WTC11 (cell line): ENCODE results near the gene HDAC10. TPM values are rescaled to one million over a fixed set of nuclear protein-coding genes. Genes with fewer than 3 reads are reported as not detected.
A peak's percentile ranks its signal among the peaks of the same experiment; 100 is the strongest.

Source experiments
- ARID4B ChIP-seq: sonication (generic); formaldehyde crosslinking; IDR thresholded peaks from 2 replicates; pipeline ENCODE4 v1.8.0; 2023; ENCODE audit warnings: missing genetic modification reagents, mild to moderate bottlenecking, borderline replicate concordance
- ATF3 ChIP-seq: sonication (generic); formaldehyde crosslinking; conservative IDR thresholded peaks from 2 replicates; pipeline ENCODE4 v1.8.1; 2022; ENCODE audit warnings: mild to moderate bottlenecking, missing genetic modification reagents
- E2F1 ChIP-seq: sonication (generic); formaldehyde crosslinking; IDR thresholded peaks from 2 replicates; pipeline ENCODE4 v1.8.0; 2022; ENCODE audit warnings: mild to moderate bottlenecking, missing genetic modification reagents
- E2F4 ChIP-seq: sonication (generic); formaldehyde crosslinking; IDR thresholded peaks from 2 replicates; pipeline ENCODE4 v1.8.1; 2022; ENCODE audit warnings: low read depth, mild to moderate bottlenecking, moderate library complexity, missing genetic modification reagents, borderline replicate concordance
- EMX1 ChIP-seq: fragments of 250-450 bp; sonication (Bioruptor Pico); IDR thresholded peaks from 2 replicates; pipeline ENCODE4 v1.8.0; 2021; ENCODE audit warnings: mild to moderate bottlenecking
- FOXJ3 ChIP-seq: sonication (generic); formaldehyde crosslinking; IDR thresholded peaks from 2 replicates; pipeline ENCODE4 v1.9.0; 2021; ENCODE audit warnings: missing genetic modification reagents, mild to moderate bottlenecking, borderline replicate concordance
- FOXK1 ChIP-seq: sonication (generic); formaldehyde crosslinking; IDR thresholded peaks from 2 replicates; pipeline ENCODE4 v1.8.0; 2022; ENCODE audit warnings: mild to moderate bottlenecking, moderate library complexity, missing genetic modification reagents
- FOXP1 ChIP-seq: sonication (generic); formaldehyde crosslinking; IDR thresholded peaks from 2 replicates; pipeline ENCODE4 v1.8.0; 2022; ENCODE audit warnings: missing genetic modification reagents, mild to moderate bottlenecking, moderate library complexity, borderline replicate concordance
- GRHL2 ChIP-seq: fragments of 250-450 bp; sonication (Bioruptor Pico); IDR thresholded peaks from 2 replicates; pipeline ENCODE4 v1.8.0; 2022; ENCODE audit warnings: mild to moderate bottlenecking, moderate library complexity; ENCODE audit not compliant: insufficient replicate concordance, severe bottlenecking
- GTF2I ChIP-seq: fragments of 250-450 bp; sonication (Bioruptor Pico); conservative IDR thresholded peaks from 2 replicates; pipeline ENCODE4 v1.4.0; 2021; ENCODE audit warnings: mild to moderate bottlenecking
- HMGXB4 ChIP-seq: sonication (generic); formaldehyde crosslinking; IDR thresholded peaks from 2 replicates; pipeline ENCODE4 v1.8.1; 2023; ENCODE audit warnings: mild to moderate bottlenecking, moderate library complexity, missing genetic modification reagents
- IRF1 ChIP-seq: sonication (generic); formaldehyde crosslinking; IDR thresholded peaks from 2 replicates; pipeline ENCODE4 v1.8.0; 2023; ENCODE audit warnings: missing genetic modification reagents
- KAT7 ChIP-seq: sonication (generic); formaldehyde crosslinking; IDR thresholded peaks from 2 replicates; pipeline ENCODE4 v1.8.1; 2023; ENCODE audit warnings: missing genetic modification reagents, mild to moderate bottlenecking, borderline replicate concordance
- MXD4 ChIP-seq: fragments of 250-450 bp; sonication (Bioruptor Pico); IDR thresholded peaks from 2 replicates; pipeline ENCODE4 v1.8.0; 2021; ENCODE audit warnings: mild to moderate bottlenecking, moderate library complexity, borderline replicate concordance
- NFYB ChIP-seq: sonication (generic); formaldehyde crosslinking; conservative IDR thresholded peaks from 2 replicates; pipeline ENCODE4 v1.8.0; 2022; ENCODE audit warnings: low read depth, missing genetic modification reagents
- NR1H2 ChIP-seq: sonication (generic); formaldehyde crosslinking; IDR thresholded peaks from 2 replicates; pipeline ENCODE4 v1.9.0; 2021; ENCODE audit warnings: mild to moderate bottlenecking, moderate library complexity, missing genetic modification reagents
- OVOL2 ChIP-seq: fragments of 250-450 bp; sonication (Bioruptor Pico); IDR thresholded peaks from 2 replicates; pipeline ENCODE4 v1.9.0; 2021; ENCODE audit warnings: mild to moderate bottlenecking, borderline replicate concordance
- SOX15 ChIP-seq: fragments of 250-450 bp; sonication (Bioruptor Pico); IDR thresholded peaks from 2 replicates; pipeline ENCODE4 v1.9.0; 2021; ENCODE audit warnings: mild to moderate bottlenecking
- STAT6 ChIP-seq: sonication (generic); formaldehyde crosslinking; conservative IDR thresholded peaks from 2 replicates; pipeline ENCODE4 v1.8.1; 2023; ENCODE audit warnings: mild to moderate bottlenecking, low read depth, missing genetic modification reagents, moderate library complexity
- ZBTB21 ChIP-seq: sonication (generic); formaldehyde crosslinking; IDR thresholded peaks from 2 replicates; pipeline ENCODE4 v1.8.1; 2023; ENCODE audit warnings: mild to moderate bottlenecking, missing genetic modification reagents, borderline replicate concordance
- ZNF121 ChIP-seq: sonication (generic); formaldehyde crosslinking; IDR thresholded peaks from 2 replicates; pipeline ENCODE4 v1.8.0; 2023; ENCODE audit warnings: missing genetic modification reagents
- ZNF423 ChIP-seq: fragments of 250-450 bp; sonication (Bioruptor Pico); IDR thresholded peaks from 2 replicates; pipeline ENCODE4 v2.1.2; 2022; ENCODE audit warnings: mild to moderate bottlenecking, moderate library complexity
- ZNF512 ChIP-seq: sonication (generic); formaldehyde crosslinking; IDR thresholded peaks from 2 replicates; pipeline ENCODE4 v1.8.1; 2022; ENCODE audit warnings: missing genetic modification reagents, borderline replicate concordance
- total RNA-seq: library from RNA; stranded (reverse); gene quantifications from 3 replicates; pipeline ENCODE4 v1.2.3, GENCODE V29; 2021

The HDAC10 gene
- total RNA-seq, 1 experiment from 2014 or later: 40.9 TPM

- TF ChIP-seq ARID4B (CRISPR knock-in tag) (peak; percentile 96), E2F4 (CRISPR knock-in tag) (no peak), OVOL2 (no peak), FOXK1 (peak; percentile 76; the same call in 1 of the 2 replicates), FOXJ3 (CRISPR knock-in tag) (no peak), MXD4 (CRISPR knock-in tag) (no peak), NFYB (CRISPR knock-in tag) (no peak), ZNF423 (CRISPR knock-in tag) (no peak; the same call in 1 of the 2 replicates), GRHL2 (no peak), IRF1 (CRISPR knock-in tag) (no peak; the same call in 1 of the 2 replicates), FOXP1 (CRISPR knock-in tag) (peak; percentile 90; the same call in 1 of the 2 replicates), EMX1 (no peak), STAT6 (0 out of 2 replicates have a peak, but pooled peaks have one; percentile 46), ATF3 (CRISPR knock-in tag) (no peak), SOX15 (CRISPR knock-in tag) (no peak), NR1H2 (CRISPR knock-in tag) (no peak), ZNF512 (CRISPR knock-in tag) (no peak), GTF2I (no peak), HMGXB4 (0 out of 2 replicates have a peak, but pooled peaks have one; percentile 27), E2F1 (CRISPR knock-in tag) (no peak), ZBTB21 (0 out of 2 replicates have a peak, but pooled peaks have one; percentile 40), KAT7 (CRISPR knock-in tag) (no peak), ZNF121 (CRISPR knock-in tag) (no peak)
Observed at GRCh38 chr22:50270666-50271394, 19.8 kb upstream of the HDAC10 start (continued).
